ENCODE measurements around the gene SEC24D.

The SEC24D gene

DNA sequence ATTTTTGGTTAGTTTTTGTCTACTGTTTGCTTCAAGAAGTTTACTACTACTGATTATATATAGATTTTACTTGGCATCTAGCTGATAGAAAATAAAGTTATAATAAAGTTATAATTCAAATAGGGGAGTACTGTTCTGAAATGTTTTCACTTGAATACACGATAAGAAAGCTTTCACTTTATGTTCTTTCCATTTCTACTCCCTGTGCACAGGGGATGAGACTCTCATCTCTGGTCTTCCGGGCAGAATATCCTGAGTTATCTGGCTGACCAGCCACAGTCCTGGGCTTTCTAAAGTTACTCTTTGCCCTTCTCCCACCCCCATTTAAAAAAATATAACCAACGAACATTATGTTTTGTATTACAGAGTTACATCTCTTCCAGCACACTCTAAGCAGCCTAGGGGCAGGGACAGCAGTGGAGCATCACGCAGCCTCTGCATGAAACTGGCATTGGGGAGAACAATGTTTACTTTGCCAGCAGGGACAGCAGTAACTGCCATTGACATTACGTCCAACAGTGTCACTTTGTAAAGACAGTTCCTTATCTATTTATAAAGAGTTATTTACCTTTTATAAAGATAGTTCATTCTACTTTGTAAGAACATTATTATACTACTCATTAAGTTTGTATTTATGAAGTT is 86.5 kb downstream of the SEC24D start:
- TF ChIP-seq, protein P1, sequence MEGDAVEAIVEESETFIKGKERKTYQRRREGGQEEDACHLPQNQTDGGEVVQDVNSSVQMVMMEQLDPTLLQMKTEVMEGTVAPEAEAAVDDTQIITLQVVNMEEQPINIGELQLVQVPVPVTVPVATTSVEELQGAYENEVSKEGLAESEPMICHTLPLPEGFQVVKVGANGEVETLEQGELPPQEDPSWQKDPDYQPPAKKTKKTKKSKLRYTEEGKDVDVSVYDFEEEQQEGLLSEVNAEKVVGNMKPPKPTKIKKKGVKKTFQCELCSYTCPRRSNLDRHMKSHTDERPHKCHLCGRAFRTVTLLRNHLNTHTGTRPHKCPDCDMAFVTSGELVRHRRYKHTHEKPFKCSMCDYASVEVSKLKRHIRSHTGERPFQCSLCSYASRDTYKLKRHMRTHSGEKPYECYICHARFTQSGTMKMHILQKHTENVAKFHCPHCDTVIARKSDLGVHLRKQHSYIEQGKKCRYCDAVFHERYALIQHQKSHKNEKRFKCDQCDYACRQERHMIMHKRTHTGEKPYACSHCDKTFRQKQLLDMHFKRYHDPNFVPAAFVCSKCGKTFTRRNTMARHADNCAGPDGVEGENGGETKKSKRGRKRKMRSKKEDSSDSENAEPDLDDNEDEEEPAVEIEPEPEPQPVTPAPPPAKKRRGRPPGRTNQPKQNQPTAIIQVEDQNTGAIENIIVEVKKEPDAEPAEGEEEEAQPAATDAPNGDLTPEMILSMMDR (IDR thresholded peaks at IDR 0.05; ENCODE audit: insufficient read depth, low read depth, low read length, missing control alignments), result no peak
- no peak for DNase-seq (ENCODE audit: low read depth)
- H3K4me3 ChIP-seq (ENCODE audit: low read depth, low read length), result no peak overlapping the region

- TF ChIP-seq, protein P1 (IDR thresholded peaks at IDR 0.05; ENCODE audit: insufficient read depth, low read depth, low read length, missing control alignments), result no peak
- H3K4me3 ChIP-seq (ENCODE audit: low read depth, low read length), result no peak overlapping the region
- DNase-seq (ENCODE audit: low read depth), result no peak
Measured at GRCh38 chr4:118746251-118746919, 89.5 kb downstream of the SEC24D start.

GRCh38 chr4:118745357-118745756 is 90.6 kb downstream of the SEC24D start:
- DNase-seq (ENCODE audit: low read depth), result no peak
- TF ChIP-seq, protein P1 (IDR thresholded peaks at IDR 0.05; ENCODE audit: insufficient read depth, low read depth, low read length, missing control alignments), result no peak

GRCh38 chr4:118743867-118744266 is 92.1 kb downstream of the SEC24D start:
- DNase-seq (ENCODE audit: low read depth), result no peak
- TF ChIP-seq, protein P1 (IDR thresholded peaks at IDR 0.05; ENCODE audit: insufficient read depth, low read depth, low read length, missing control alignments), result no peak

More at GRCh38 chr4:118745357-118745756, 90.6 kb downstream of the SEC24D start:
- no peak overlapping the region for H3K4me3 ChIP-seq (ENCODE audit: low read depth, low read length)

GRCh38 chr4:118742050-118742449 is 93.9 kb downstream of the SEC24D start:
- TF ChIP-seq, protein P1 (IDR thresholded peaks at IDR 0.05; ENCODE audit: insufficient read depth, low read depth, low read length, missing control alignments), result no peak

More at GRCh38 chr4:118743867-118744266, 92.1 kb downstream of the SEC24D start:
- H3K4me3 ChIP-seq (ENCODE audit: low read depth, low read length), result no peak overlapping the region

GRCh38 chr4:118741301-118741855 is 94.5 kb downstream of the SEC24D start:
- DNase-seq (ENCODE audit: low read depth), result no peak
- no peak overlapping the region for H3K4me3 ChIP-seq (ENCODE audit: low read depth, low read length)
- TF ChIP-seq, protein P1 (IDR thresholded peaks at IDR 0.05; ENCODE audit: insufficient read depth, low read depth, low read length, missing control alignments), result no peak

More at GRCh38 chr4:118742050-118742449, 93.9 kb downstream of the SEC24D start:
- no peak overlapping the region for H3K4me3 ChIP-seq (ENCODE audit: low read depth, low read length)
- no peak for DNase-seq (ENCODE audit: low read depth)
